Endodermal cell (in vitro differentiated cells): Measurements from ENCODE around the gene ASTN1. TPM values are rescaled to one million over a fixed set of nuclear protein-coding genes. Genes with fewer than 3 reads are reported as not detected.
A peak's percentile ranks its signal among the peaks of the same experiment; 100 is the strongest.

Source experiments
- DNase-seq: peaks from one replicate; pipeline ENCODE4 v3.0.0-alpha.2; 2017
- H3K27ac ChIP-seq: 2 replicates; pipeline ENCODE4 v1.5.1; 2013; ENCODE audit warnings: mild to moderate bottlenecking, low read depth, low read length, moderate library complexity
- H3K27me3 ChIP-seq: 2 replicates; pipeline ENCODE4 v1.6.1; 2013; ENCODE audit warnings: mild to moderate bottlenecking, low read length, moderate library complexity; ENCODE audit not compliant: insufficient read depth, control insufficient read depth, poor library complexity, severe bottlenecking
- H3K36me3 ChIP-seq: 2 replicates; pipeline ENCODE4 v1.7.0; 2013; ENCODE audit warnings: mild to moderate bottlenecking, low read length, moderate library complexity; ENCODE audit not compliant: control insufficient read depth, insufficient read depth
- H3K4me1 ChIP-seq: one replicate; pipeline ENCODE4 v1.7.0; 2013; ENCODE audit warnings: low read length; ENCODE audit not compliant: control insufficient read depth, insufficient read depth
- H3K4me3 ChIP-seq: 2 replicates; pipeline ENCODE4 v1.5.1; 2013; ENCODE audit warnings: mild to moderate bottlenecking, low read length, moderate library complexity
- H3K9ac ChIP-seq: 2 replicates; pipeline ENCODE4 v1.6.1; 2013; ENCODE audit warnings: mild to moderate bottlenecking, low read length, moderate library complexity; ENCODE audit not compliant: poor library complexity, severe bottlenecking; ENCODE audit errors: extremely low read depth
- H3K9me3 ChIP-seq: 2 replicates; pipeline ENCODE4 v1.6.1; 2013; ENCODE audit warnings: mild to moderate bottlenecking, low read length, moderate library complexity; ENCODE audit not compliant: control insufficient read depth
- H3K27ac Mint-ChIP-seq: 2 replicates; pipeline ENCODE4 v1.8.0; 2020; ENCODE audit warnings: mixed read lengths
- H3K27me3 Mint-ChIP-seq: 2 replicates; pipeline ENCODE4 v1.8.0; 2021; ENCODE audit warnings: mild to moderate bottlenecking, mixed read lengths; ENCODE audit not compliant: insufficient read depth
- H3K36me3 Mint-ChIP-seq: 2 replicates; pipeline ENCODE4 v1.8.0; 2020; ENCODE audit warnings: low read depth, mixed read lengths
- H3K4me1 Mint-ChIP-seq: 2 replicates; pipeline ENCODE4 v1.8.0; 2020; ENCODE audit warnings: mixed read lengths
- H3K4me3 Mint-ChIP-seq: 2 replicates; pipeline ENCODE4 v1.8.0; 2020; ENCODE audit warnings: mild to moderate bottlenecking, moderate library complexity, mixed read lengths
- H3K9me3 Mint-ChIP-seq: 2 replicates; pipeline ENCODE4 v1.8.0; 2020; ENCODE audit warnings: mild to moderate bottlenecking, mixed read lengths
- WGBS, 2 experiments: methylation state at CpG; one replicate each; pipeline versions ENCODE4 v1.1.5 to v1.1.7; 2013; ENCODE audit warnings: missing lambda C conversion rate in 2 of 2, mixed read lengths in 1 of 2; ENCODE audit not compliant: insufficient coverage in 1 of 2, insufficient read length in 1 of 2; 5-methylcytosine and 5-hydroxymethylcytosine counted together
- total RNA-seq, 2 donors: library from RNA; stranded (reverse); fragmentation: NEBNext Ultra II Directional in 1 of 2; extraction: Animal tissue kit (Norgen Biotek cat#: 25700) in 1 of 2; gene quantifications; 2 replicates in 1 of 2; 3 replicates in 1 of 2; pipeline ENCODE4 v1.2.1, GENCODE V29; 2021
- TF ChIP-seq, protein P1 (sequence below): fragments of 200-600 bp; sonication (generic); conservative IDR thresholded peaks from 2 replicates; pipeline ENCODE4 v1.5.0; 2021; ENCODE audit warnings: antibody characterized with exemption, mild to moderate bottlenecking

Gene ASTN1
- total RNA-seq, 2 donors from 2014 or later: 0.31 to 0.70 TPM

DNA sequence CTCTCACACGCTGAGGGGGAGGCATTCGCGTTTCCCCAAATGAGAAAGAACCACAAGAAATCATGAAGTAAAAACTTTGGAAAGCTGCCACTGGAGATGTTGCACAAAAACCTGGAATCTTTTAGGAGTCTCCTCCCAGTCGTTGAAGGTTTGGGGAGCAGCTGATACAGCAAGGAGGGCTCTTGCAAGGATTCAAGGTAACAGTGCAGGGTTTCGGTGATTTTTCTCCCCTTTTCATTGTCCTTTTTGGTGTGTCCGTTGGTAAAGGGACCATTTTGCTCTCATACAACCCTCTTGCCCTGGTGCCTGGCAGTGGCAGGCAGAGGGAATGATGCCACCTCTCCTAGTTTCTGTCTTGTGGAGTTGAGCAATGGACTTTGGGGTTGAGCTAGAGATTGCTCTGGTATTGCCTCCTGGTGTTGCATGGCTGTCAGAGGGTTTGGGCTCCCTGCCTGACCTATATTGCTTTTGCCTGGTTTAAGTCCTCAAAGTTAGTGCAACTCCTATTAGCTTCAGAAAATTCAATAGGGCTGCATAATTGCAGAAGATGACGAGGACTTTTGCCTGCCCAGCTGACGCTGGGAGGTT is 7.1 kb upstream of the ASTN1 start:
- H3K27me3 ChIP-seq: peaks cover 96% of the 10 kb centered on the region

DNA sequence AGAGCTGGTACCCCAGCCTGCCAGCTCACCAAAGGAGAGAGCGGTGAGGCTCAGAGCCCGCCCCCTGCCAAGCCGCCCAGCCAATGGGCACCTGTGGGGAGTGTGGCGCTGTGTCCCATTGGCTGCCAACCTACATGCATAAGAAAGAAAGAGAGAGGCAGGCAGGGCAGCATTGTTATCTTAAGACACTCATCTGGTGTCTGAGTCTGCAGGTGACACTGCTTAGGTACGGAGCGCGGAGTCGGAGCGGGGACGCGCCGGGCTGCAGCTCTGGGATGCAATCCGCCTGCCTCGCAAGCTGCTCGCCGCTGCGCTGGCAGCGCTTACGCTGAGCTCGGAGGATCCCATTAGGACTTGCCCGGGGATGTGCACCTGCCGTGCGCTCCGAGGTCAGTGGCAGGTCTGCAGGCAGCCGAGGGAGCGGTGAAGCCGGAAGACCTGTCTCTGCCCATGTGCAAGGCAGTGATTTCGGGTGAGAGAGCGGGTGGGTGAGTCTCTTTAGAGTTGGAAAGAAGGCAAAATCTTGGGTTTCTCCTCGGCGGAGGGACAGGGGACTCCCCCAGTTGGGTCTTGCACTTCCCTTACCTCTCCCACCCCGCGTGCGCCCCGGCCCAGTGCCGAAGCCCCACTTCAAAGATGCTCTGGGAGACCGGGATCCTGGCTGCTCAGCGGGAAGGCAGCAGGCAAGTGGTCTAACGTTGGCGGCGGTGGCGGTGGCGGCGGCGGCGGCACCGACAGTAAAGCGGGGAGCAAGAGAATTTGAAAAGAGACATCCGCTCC is 6.4 kb upstream of the ASTN1 start, which contains the start of gene BRINP2:
Gene BRINP2, plus strand, starts transcription at position 203 of the 780 bp plus-strand sequence. CDS start 58,919 bp downstream, outside the sequence.
- TF ChIP-seq, protein P1, sequence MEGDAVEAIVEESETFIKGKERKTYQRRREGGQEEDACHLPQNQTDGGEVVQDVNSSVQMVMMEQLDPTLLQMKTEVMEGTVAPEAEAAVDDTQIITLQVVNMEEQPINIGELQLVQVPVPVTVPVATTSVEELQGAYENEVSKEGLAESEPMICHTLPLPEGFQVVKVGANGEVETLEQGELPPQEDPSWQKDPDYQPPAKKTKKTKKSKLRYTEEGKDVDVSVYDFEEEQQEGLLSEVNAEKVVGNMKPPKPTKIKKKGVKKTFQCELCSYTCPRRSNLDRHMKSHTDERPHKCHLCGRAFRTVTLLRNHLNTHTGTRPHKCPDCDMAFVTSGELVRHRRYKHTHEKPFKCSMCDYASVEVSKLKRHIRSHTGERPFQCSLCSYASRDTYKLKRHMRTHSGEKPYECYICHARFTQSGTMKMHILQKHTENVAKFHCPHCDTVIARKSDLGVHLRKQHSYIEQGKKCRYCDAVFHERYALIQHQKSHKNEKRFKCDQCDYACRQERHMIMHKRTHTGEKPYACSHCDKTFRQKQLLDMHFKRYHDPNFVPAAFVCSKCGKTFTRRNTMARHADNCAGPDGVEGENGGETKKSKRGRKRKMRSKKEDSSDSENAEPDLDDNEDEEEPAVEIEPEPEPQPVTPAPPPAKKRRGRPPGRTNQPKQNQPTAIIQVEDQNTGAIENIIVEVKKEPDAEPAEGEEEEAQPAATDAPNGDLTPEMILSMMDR: no peak
- H3K27ac ChIP-seq: no peak within 1 kb of the TSS
- no peak within 1 kb of the TSS for H3K27ac Mint-ChIP-seq
- H3K4me3 ChIP-seq: peak within 1 kb of the TSS; percentile 72
- no peaks in the 10 kb centered on the region for H3K9me3 ChIP-seq
- H3K36me3 ChIP-seq: no peaks in the 10 kb centered on the region
- H3K9ac ChIP-seq: no peak within 1 kb of the TSS
- peaks cover 100% of the 10 kb centered on the region for H3K27me3 ChIP-seq
- DNase-seq: peak; percentile 97
- H3K4me1 ChIP-seq: peaks cover 5% of the 10 kb centered on the region
- no peaks in the 10 kb centered on the region for H3K27me3 Mint-ChIP-seq
- no peaks in the 10 kb centered on the region for H3K36me3 Mint-ChIP-seq
- no peak within 1 kb of the TSS for H3K4me3 Mint-ChIP-seq
- H3K4me1 Mint-ChIP-seq: no peaks in the 10 kb centered on the region
- WGBS, 2 experiments: 1 to 2% methylated on average over 32 to 49 of the region's 49 CpGs
- H3K9me3 Mint-ChIP-seq: no peaks in the 10 kb centered on the region

More for the DNA sequence above, 7.1 kb upstream of the ASTN1 start:
- H3K9me3 ChIP-seq: no peaks in the 10 kb centered on the region
- H3K36me3 ChIP-seq: no peaks in the 10 kb centered on the region
- Mint-ChIP-seq H3K36me3 (no peaks in the 10 kb centered on the region), H3K4me1 (no peaks in the 10 kb centered on the region), H3K27me3 (peaks cover 2% of the 10 kb centered on the region), H3K27ac (no peak overlapping the region), H3K9me3 (no peaks in the 10 kb centered on the region), H3K4me3 (no peak overlapping the region)
- H3K27ac ChIP-seq: no peak overlapping the region
- WGBS, 2 experiments: 21 to 30% methylated on average over 7 to 8 of the region's 8 CpGs
- no peak for DNase-seq
- H3K9ac ChIP-seq: no peak overlapping the region
- peak overlapping the region; percentile 72 for H3K4me3 ChIP-seq
- TF ChIP-seq, protein P1: no peak
- H3K4me1 ChIP-seq: peaks cover 5% of the 10 kb centered on the region

DNA sequence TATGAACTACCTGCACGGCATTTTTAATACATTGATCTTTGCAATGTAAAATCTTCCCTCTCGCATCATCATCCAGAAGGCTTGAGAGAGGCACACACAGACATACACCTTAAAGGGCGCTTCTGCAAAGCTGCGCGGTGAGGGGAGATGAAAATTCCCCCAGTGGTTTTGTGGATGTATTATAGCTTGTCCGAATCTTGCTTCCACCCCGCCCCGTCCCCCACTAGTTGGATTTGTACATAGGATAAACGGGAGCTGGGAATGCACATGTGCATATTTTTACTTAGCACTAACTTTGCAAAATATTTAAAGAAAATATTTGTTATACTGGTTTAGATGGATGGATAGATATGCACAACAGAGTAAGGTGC is 542 bp upstream of the ASTN1 start:
- peak overlapping the region; percentile 81 for H3K4me3 ChIP-seq
- H3K36me3 Mint-ChIP-seq: no peaks in the 10 kb centered on the region
- 4% methylated on average over 9 of the region's 9 CpGs; no CpG with 5 or more reads in 1 of the 2 experiments for WGBS, 2 experiments
- no peak overlapping the region for H3K9ac ChIP-seq
- H3K27me3 ChIP-seq: peaks cover 99% of the 10 kb centered on the region
- H3K27ac Mint-ChIP-seq: no peak overlapping the region
- no peak overlapping the region for H3K27ac ChIP-seq
- no peaks in the 10 kb centered on the region for H3K9me3 ChIP-seq
- H3K27me3 Mint-ChIP-seq: peaks cover 3% of the 10 kb centered on the region
- no peak for DNase-seq
- TF ChIP-seq, protein P1: no peak
- no peaks in the 10 kb centered on the region for H3K4me1 Mint-ChIP-seq
- H3K9me3 Mint-ChIP-seq: no peaks in the 10 kb centered on the region
- H3K36me3 ChIP-seq: no peaks in the 10 kb centered on the region
- H3K4me1 ChIP-seq: no peaks in the 10 kb centered on the region
- H3K4me3 Mint-ChIP-seq: peak overlapping the region; percentile 56
